ENCODE measurements around the gene TFAP2E.

GRCh38 chr1:35558374-35559316, 14.5 kb upstream of the TFAP2E start:
- TF ChIP-seq, protein P1, sequence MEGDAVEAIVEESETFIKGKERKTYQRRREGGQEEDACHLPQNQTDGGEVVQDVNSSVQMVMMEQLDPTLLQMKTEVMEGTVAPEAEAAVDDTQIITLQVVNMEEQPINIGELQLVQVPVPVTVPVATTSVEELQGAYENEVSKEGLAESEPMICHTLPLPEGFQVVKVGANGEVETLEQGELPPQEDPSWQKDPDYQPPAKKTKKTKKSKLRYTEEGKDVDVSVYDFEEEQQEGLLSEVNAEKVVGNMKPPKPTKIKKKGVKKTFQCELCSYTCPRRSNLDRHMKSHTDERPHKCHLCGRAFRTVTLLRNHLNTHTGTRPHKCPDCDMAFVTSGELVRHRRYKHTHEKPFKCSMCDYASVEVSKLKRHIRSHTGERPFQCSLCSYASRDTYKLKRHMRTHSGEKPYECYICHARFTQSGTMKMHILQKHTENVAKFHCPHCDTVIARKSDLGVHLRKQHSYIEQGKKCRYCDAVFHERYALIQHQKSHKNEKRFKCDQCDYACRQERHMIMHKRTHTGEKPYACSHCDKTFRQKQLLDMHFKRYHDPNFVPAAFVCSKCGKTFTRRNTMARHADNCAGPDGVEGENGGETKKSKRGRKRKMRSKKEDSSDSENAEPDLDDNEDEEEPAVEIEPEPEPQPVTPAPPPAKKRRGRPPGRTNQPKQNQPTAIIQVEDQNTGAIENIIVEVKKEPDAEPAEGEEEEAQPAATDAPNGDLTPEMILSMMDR (IDR thresholded peaks at IDR 0.05 in 4 of 5, conservative IDR thresholded peaks at IDR 0.05 in 1 of 5) = no peak
- TF ChIP-seq POLR2A (IDR thresholded peaks at IDR 0.05) = no peak

Data from gastrocnemius medialis (tissue), 4 donors.